ENCODE data around the gene TPH2.

DNA sequence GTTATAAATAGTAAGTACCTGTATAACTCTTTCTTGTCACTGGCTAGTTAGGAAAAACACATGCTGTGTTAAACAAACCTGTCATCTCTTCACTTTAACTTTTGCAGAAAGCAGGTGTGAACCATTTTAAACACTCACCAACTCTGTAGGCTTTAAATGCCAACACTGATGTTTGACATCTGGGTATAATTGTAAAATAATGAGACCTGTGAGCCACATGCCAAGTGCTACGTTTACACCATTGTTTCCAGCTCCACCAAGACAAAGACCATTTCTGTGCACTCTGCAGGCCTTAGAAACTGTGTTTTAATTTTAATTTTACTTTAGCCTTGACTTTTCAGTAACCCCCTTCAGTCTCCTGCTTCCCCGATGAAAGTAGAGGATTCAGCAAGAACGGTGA lies 11.0 kb downstream of the TPH2 start:
- no peak for TF ChIP-seq CTCF (IDR thresholded peaks at IDR 0.05; ENCODE audit: low read depth, low read length)
- no peak for TF ChIP-seq POLR2A (IDR thresholded peaks at IDR 0.05; ENCODE audit: extremely low read depth, insufficient read length)
- no peak for TF ChIP-seq MAX (IDR thresholded peaks at IDR 0.05; ENCODE audit: low read depth, low read length)
- TF ChIP-seq MYC (IDR thresholded peaks at IDR 0.05; ENCODE audit: low read depth, low read length) = no peak

Data from NB4 (cell line).